Measurements from ENCODE around the gene CNOT1. TPM values are rescaled to one million over a fixed set of nuclear protein-coding genes. Genes with fewer than 3 reads are reported as not detected.

CNOT1 gene
- total and polyA plus RNA-seq, 2 of the 4 experiments (the other 2 are of a cell fraction) = 85.5 to 357 TPM

- CTCF ChIA-PET = interaction anchor here (1.1 kb wide), 1 partner anchor 25 kb away, joined by 3 read pairs; no protein-coding TSS in a partner anchor
- POLR2A ChIA-PET (ENCODE audit: unreplicated experiment) = interaction anchor here (0.7 kb wide), 1 partner anchor 40 kb away, joined by 3 read pairs; no protein-coding TSS in a partner anchor
- in situ Hi-C loops (cut with MboI; ENCODE audit: low sequenced_read_pairs) = no loop called here
- Histone ChIP-seq H2AFZ (replicated peaks; ENCODE audit: low read length, poor library complexity) (no peak overlapping the region), H4K8ac (ENCODE audit: low read depth in 2 of 2, low read length in 2 of 2) (no peak overlapping the region), H3K9me1 (ENCODE audit: insufficient read depth, low read length) (no peaks in the 10 kb centered on the region; the same call in 1 of the 2 replicates), H3K9ac (ENCODE audit: low read depth, low read length) (no peak overlapping the region), H2AK9ac (replicated peaks; ENCODE audit: low read depth, low read length, poor library complexity) (no peak overlapping the region), H3K14ac (replicated peaks; ENCODE audit: low read depth, low read length) (no peak overlapping the region), H4K91ac (ENCODE audit: insufficient read depth, low read depth, low read length) (no peak overlapping the region), H3K23ac (ENCODE audit: low read depth, low read length) (no peak overlapping the region), H2BK20ac (ENCODE audit: low read depth, low read length) (no peak overlapping the region), H3K4me2 (ENCODE audit: low read depth, low read length) (no peak overlapping the region), H3K18ac (ENCODE audit: low read depth, low read length) (no peak overlapping the region), H3K4me1 (ENCODE audit: control insufficient read depth, insufficient read depth, low read length) (0 out of 2 replicates have a peak, but pooled peaks cover 2% of the 10 kb centered on the region), H4K5ac (ENCODE audit: low read depth, low read length) (no peak overlapping the region), H2AK5ac (ENCODE audit: low read depth, low read length) (no peak overlapping the region), H3K36me3 (ENCODE audit: control insufficient read depth, insufficient read depth, low read length) (peaks cover 45% of the 10 kb centered on the region), H2BK120ac (ENCODE audit: low read depth, low read length) (no peak overlapping the region), H2BK5ac (ENCODE audit: low read depth, low read length, poor library complexity, severe bottlenecking) (no peak overlapping the region), H3K9me3 (ENCODE audit: control insufficient read depth, insufficient read depth, low read length) (no peaks in the 10 kb centered on the region), H3K4me3 (ENCODE audit: insufficient read depth, low read depth, low read length) (no peak overlapping the region), H2BK15ac (ENCODE audit: low read depth, low read length) (no peak overlapping the region), H3K4ac (ENCODE audit: low read depth, low read length) (no peak overlapping the region), H3K79me1 (ENCODE audit: low read depth in 1 of 2, low read length in 2 of 2) (peaks cover 15 to 23% of the 10 kb centered on the region in 2 experiments), H3K56ac (ENCODE audit: extremely low read depth, insufficient read depth, low read length) (no peak overlapping the region), H4K20me1 (ENCODE audit: insufficient read depth, low read length) (peaks cover 5% of the 10 kb centered on the region; the same call in 1 of the 2 replicates), H3K27me3 (ENCODE audit: control insufficient read depth, insufficient read depth, low read length) (no peaks in the 10 kb centered on the region), H3K27ac (ENCODE audit: insufficient read depth, low read length) (no peak overlapping the region)
- intact Hi-C loops (cut with micrococcal nuclease) = no loop called here
- 100% methylated on average over 2 of the region's 8 CpGs; no CpG with 5 or more reads in 1 of the 2 experiments for WGBS, 2 experiments (ENCODE audit: extremely low coverage in 2 of 2, insufficient read length in 1 of 2)
- BruUV-seq (replicated peaks) = no TSS peak
- no peak for DNase-seq
- TF ChIP-seq CHD1 (IDR thresholded peaks at IDR 0.05; ENCODE audit: low read depth, low read length) (no peak), SMC3 (IDR thresholded peaks at IDR 0.05; ENCODE audit: low read depth, low read length) (no peak), ELK1 (IDR thresholded peaks at IDR 0.05; ENCODE audit: borderline replicate concordance, low read depth, low read length) (no peak), MXI1 (IDR thresholded peaks at IDR 0.05; ENCODE audit: borderline replicate concordance, low read depth, low read length) (no peak), RFX5 (IDR thresholded peaks at IDR 0.05; ENCODE audit: low read depth, low read length) (no peak), CTCF (conservative IDR thresholded peaks at IDR 0.05; ENCODE audit: low read depth, low read length) (no peak)
- dilution Hi-C loops (cut with HindIII; ENCODE audit: low sequenced_read_pairs, unreplicated experiment) = no loop called here
- ATAC-seq (ENCODE audit: low read depth) = no peak
Observed at GRCh38 chr16:58518083-58518979, 111.3 kb downstream of the CNOT1 start.

Data from IMR-90 (cell line).